HG02642 (cell line): ENCODE data around the gene BAK1.
"Not testable (repeated sequence)": the region's sequence is repeated elsewhere in the genome, so short reads cannot be mapped to it uniquely, and the experiment has no call there.

Experiments
- ATAC-seq: cut with Tn5 transposase; IDR thresholded peaks from one replicate; pipeline ENCODE4 v1.9.1; 2021; ENCODE audit warnings: mild to moderate bottlenecking; ENCODE audit not compliant: unreplicated experiment, poor library complexity

BAK1 gene

GRCh38 chr6:33566182-33567084 is 13.6 kb downstream of the BAK1 start:
- ATAC-seq = no peak

GRCh38 chr6:33558801-33559200 is 21.3 kb downstream of the BAK1 start:
- ATAC-seq = no peak

- no peak for ATAC-seq
These were observed 22.7 kb downstream of the BAK1 start for GRCh38 chr6:33557376-33557775.

- not testable (repeated sequence) for ATAC-seq
These were observed 27.2 kb downstream of the BAK1 start for GRCh38 chr6:33552883-33553282.

- ATAC-seq = no peak
These were observed 27.8 kb downstream of the BAK1 start for GRCh38 chr6:33552252-33552651.

- no peak for ATAC-seq
These were observed 28.5 kb downstream of the BAK1 start for GRCh38 chr6:33551538-33551937.

- ATAC-seq = no peak
These were observed 30.2 kb downstream of the BAK1 start for GRCh38 chr6:33549896-33550295.

- no peak for ATAC-seq
These were observed 30.9 kb downstream of the BAK1 start for GRCh38 chr6:33549196-33549595.

- ATAC-seq = no peak
These were observed 32.6 kb downstream of the BAK1 start for GRCh38 chr6:33547499-33547898.

GRCh38 chr6:33546766-33547165 is 33.3 kb downstream of the BAK1 start:
- ATAC-seq = no peak

- ATAC-seq = not testable (repeated sequence)
These were observed 34.8 kb downstream of the BAK1 start for GRCh38 chr6:33545292-33545691.

- ATAC-seq = no peak
These were observed 37.0 kb downstream of the BAK1 start for GRCh38 chr6:33543116-33543515.

- ATAC-seq = no peak
These were observed 39.3 kb downstream of the BAK1 start for GRCh38 chr6:33540768-33541167.

GRCh38 chr6:33534702-33535101 is 45.4 kb downstream of the BAK1 start:
- no peak for ATAC-seq

- not testable (repeated sequence) for ATAC-seq
These were observed 46.8 kb downstream of the BAK1 start for GRCh38 chr6:33533163-33533869.

- ATAC-seq = not testable (repeated sequence)
These were observed 47.6 kb downstream of the BAK1 start for GRCh38 chr6:33532431-33532830.

GRCh38 chr6:33530617-33531016 is 49.5 kb downstream of the BAK1 start:
- not testable (repeated sequence) for ATAC-seq
